ENCODE measurements around the gene RAB20. TPM values are rescaled to one million over a fixed set of nuclear protein-coding genes. Genes with fewer than 3 reads are reported as not detected.
"Not testable (repeated sequence)": the region's sequence is repeated elsewhere in the genome, so short reads cannot be mapped to it uniquely, and the experiment has no call there.

The RAB20 gene
- total RNA-seq, 1 donor from 2014 or later: 10.0 TPM

DNA sequence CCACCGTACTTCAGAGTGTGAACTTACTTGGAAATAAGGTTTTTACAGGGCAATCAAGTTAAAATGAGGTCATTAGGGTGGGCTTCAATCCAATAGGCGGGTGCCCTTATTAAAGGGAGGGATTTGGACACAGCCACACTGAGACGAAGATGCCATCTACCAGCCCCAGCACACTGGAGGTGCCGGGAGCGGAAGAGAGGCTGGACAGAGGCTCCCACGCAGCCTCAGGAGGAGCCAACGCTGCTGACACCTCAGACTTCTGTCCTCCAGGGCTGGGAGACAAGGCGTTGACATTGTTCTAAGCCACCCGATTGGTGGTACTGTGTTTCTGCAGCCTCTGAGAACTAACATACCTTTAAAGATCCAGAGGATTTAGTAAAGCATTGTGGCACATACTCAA, 12.6 kb upstream of the RAB20 start:
- Mint-ChIP-seq H3K27me3 (ENCODE audit: unreplicated experiment) (peaks cover 15% of the 10 kb centered on the region), H3K36me3 (ENCODE audit: unreplicated experiment) (no peaks in the 10 kb centered on the region), H3K4me1 (ENCODE audit: unreplicated experiment) (peaks cover 16% of the 10 kb centered on the region), H3K27ac (ENCODE audit: unreplicated experiment) (no peak overlapping the region), H3K9me3 (ENCODE audit: unreplicated experiment) (no peaks in the 10 kb centered on the region), H3K4me3 (ENCODE audit: unreplicated experiment) (no peak overlapping the region)
- TF ChIP-seq, protein P1, sequence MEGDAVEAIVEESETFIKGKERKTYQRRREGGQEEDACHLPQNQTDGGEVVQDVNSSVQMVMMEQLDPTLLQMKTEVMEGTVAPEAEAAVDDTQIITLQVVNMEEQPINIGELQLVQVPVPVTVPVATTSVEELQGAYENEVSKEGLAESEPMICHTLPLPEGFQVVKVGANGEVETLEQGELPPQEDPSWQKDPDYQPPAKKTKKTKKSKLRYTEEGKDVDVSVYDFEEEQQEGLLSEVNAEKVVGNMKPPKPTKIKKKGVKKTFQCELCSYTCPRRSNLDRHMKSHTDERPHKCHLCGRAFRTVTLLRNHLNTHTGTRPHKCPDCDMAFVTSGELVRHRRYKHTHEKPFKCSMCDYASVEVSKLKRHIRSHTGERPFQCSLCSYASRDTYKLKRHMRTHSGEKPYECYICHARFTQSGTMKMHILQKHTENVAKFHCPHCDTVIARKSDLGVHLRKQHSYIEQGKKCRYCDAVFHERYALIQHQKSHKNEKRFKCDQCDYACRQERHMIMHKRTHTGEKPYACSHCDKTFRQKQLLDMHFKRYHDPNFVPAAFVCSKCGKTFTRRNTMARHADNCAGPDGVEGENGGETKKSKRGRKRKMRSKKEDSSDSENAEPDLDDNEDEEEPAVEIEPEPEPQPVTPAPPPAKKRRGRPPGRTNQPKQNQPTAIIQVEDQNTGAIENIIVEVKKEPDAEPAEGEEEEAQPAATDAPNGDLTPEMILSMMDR (IDR thresholded peaks at IDR 0.05): no peak
- DNase-seq (ENCODE audit: extremely low spot score, unreplicated experiment): no peak

DNA sequence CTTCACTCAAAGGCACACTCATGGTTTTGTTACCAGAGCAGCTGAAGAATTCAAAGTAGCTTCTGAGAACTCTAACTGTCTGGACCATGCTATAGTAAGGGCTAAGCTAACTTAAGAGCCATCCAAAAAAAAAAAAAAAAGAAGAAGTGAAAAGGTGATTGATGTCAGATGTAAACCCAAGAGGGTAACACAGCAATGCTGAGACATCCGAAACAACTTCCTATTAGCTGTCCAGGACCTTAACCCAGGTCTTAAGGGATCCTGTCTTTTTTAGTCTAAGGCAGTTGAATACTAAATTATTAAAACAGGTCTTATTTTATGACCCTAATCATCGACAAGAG, 11.2 kb upstream of the RAB20 start:
- H3K9me3 Mint-ChIP-seq (ENCODE audit: unreplicated experiment): no peaks in the 10 kb centered on the region
- peaks cover 2% of the 10 kb centered on the region for H3K36me3 Mint-ChIP-seq (ENCODE audit: unreplicated experiment)
- TF ChIP-seq, protein P1 (IDR thresholded peaks at IDR 0.05): no peak
- peaks cover 16% of the 10 kb centered on the region for H3K4me1 Mint-ChIP-seq (ENCODE audit: unreplicated experiment)
- no peak overlapping the region for H3K27ac Mint-ChIP-seq (ENCODE audit: unreplicated experiment)
- peaks cover 17% of the 10 kb centered on the region for H3K27me3 Mint-ChIP-seq (ENCODE audit: unreplicated experiment)
- no peak overlapping the region for H3K4me3 Mint-ChIP-seq (ENCODE audit: unreplicated experiment)
- no peak for DNase-seq (ENCODE audit: extremely low spot score, unreplicated experiment)

DNA sequence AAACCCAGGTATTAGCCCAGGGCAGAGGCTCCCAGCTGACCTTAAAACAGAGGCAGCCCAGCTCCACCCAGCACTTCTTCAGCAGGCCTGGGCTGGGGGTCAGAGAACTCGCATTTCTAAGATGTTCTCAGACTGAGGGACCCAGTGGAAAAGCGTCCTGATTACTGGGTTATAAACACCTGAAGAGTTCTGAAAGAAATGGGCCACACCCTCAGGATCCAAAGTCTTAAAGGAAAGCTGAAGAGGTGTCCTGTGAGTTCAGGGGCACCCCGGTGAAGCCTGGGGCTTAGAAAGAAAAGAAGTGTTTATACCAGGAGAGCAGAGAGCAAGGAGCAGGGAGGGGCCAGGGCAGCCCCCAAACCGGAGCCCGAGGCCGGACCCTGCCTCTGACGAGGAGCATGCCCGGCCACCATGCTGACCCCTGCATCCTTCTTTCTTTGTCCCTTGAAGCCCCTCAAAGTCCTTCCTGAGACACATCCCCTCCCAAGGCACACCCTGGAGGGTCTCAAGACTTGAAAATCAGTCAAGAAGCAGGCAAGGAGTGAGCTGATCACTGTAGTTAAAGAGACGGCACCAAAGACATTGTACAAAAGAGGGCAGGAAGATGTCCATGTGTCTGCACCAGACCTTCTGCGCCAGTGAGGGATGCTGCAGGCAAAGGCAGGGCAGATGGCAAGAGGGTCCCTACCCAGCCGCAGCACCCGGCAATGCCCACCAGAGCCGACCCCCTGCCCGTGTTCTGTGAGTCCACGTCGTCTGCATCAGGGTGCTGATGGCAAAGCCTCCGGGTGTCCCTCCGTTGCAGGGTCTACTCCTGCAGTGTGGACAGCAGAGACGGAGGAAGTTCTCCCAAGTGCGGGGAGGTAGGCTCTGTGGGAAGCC, 10.6 kb upstream of the RAB20 start:
- no peak for DNase-seq (ENCODE audit: extremely low spot score, unreplicated experiment)

DNA sequence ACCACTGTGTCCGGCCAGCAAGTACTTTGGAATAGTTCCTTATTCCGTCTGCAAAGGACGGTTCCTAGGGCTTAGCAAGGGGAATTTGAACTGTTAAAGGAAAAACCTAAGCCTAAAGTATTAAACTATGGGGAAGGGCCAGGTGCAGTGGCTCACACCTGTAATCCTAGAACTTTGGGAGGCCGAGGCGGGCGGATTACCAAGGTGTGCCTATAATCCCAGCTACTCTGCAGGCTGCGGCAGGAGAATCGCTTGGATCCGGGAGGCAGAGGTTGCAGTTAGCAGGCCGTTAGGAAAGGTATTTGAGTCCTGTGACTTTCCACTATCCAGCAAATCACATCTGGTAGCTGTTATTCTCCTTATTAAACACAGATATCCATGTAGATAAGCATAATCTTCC, 9.4 kb upstream of the RAB20 start:
- peaks cover 17% of the 10 kb centered on the region for H3K27me3 Mint-ChIP-seq (ENCODE audit: unreplicated experiment)

More for the DNA sequence above, 10.6 kb upstream of the RAB20 start:
- Mint-ChIP-seq H3K27me3 (ENCODE audit: unreplicated experiment) (peaks cover 17% of the 10 kb centered on the region), H3K27ac (ENCODE audit: unreplicated experiment) (no peak overlapping the region), H3K4me1 (ENCODE audit: unreplicated experiment) (peaks cover 16% of the 10 kb centered on the region), H3K4me3 (ENCODE audit: unreplicated experiment) (no peak overlapping the region), H3K9me3 (ENCODE audit: unreplicated experiment) (no peaks in the 10 kb centered on the region), H3K36me3 (ENCODE audit: unreplicated experiment) (peaks cover 2% of the 10 kb centered on the region)
- TF ChIP-seq, protein P1 (IDR thresholded peaks at IDR 0.05): no peak

DNA sequence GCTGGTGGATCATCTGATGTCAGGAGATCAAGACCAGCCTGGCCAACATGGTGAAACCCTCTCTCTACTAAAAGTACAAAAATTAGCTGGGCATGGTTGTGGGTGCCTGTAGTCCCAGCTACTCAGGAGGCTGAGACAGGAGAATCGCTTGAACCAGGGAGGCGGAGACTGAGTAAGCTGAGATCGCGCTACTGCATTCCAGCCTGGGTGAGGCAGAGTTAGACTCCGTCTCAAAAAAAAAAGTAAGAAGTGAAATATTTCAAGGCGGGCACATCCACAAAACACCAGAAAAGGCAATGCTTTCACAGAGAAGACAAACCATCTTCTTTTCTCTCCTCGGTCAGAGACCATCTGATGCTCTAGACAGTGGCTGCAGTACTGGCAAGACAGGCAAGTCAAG, 8.4 kb upstream of the RAB20 start:
- H3K4me3 Mint-ChIP-seq (ENCODE audit: unreplicated experiment); H3K36me3 Mint-ChIP-seq (ENCODE audit: unreplicated experiment); H3K9me3 Mint-ChIP-seq (ENCODE audit: unreplicated experiment); DNase-seq (ENCODE audit: extremely low spot score, unreplicated experiment); H3K4me1 Mint-ChIP-seq (ENCODE audit: unreplicated experiment); H3K27ac Mint-ChIP-seq (ENCODE audit: unreplicated experiment): not testable (repeated sequence)
- H3K27me3 Mint-ChIP-seq (ENCODE audit: unreplicated experiment): peaks cover 13% of the 10 kb centered on the region

More for the DNA sequence above, 9.4 kb upstream of the RAB20 start:
- peaks cover 2% of the 10 kb centered on the region for H3K36me3 Mint-ChIP-seq (ENCODE audit: unreplicated experiment)
- no peaks in the 10 kb centered on the region for H3K9me3 Mint-ChIP-seq (ENCODE audit: unreplicated experiment)
- peaks cover 13% of the 10 kb centered on the region for H3K4me1 Mint-ChIP-seq (ENCODE audit: unreplicated experiment)
- H3K4me3 Mint-ChIP-seq (ENCODE audit: unreplicated experiment): no peak overlapping the region
- TF ChIP-seq, protein P1 (IDR thresholded peaks at IDR 0.05): no peak
- no peak for DNase-seq (ENCODE audit: extremely low spot score, unreplicated experiment)
- H3K27ac Mint-ChIP-seq (ENCODE audit: unreplicated experiment): no peak overlapping the region
